ENCODE results near the gene PTPRE.

GRCh38 chr10:128097783-128098182, 190.9 kb downstream of the PTPRE start:
- TF ChIP-seq POLR2A (IDR thresholded peaks at IDR 0.05; ENCODE audit: low read length) (no peak), GATA1 (IDR thresholded peaks at IDR 0.05; ENCODE audit: low read depth, low read length) (no peak)

Measured in erythroblast (primary cell).